K562 (cell line): ENCODE data around the gene XYLB. TPM values are rescaled to one million over a fixed set of nuclear protein-coding genes. Genes with fewer than 3 reads are reported as not detected.
A peak's percentile ranks its signal among the peaks of the same experiment; 100 is the strongest.

ENCODE experiments used
- AFF4 ChIP-seq: sonication (generic); formaldehyde crosslinking; IDR thresholded peaks from 2 replicates; pipeline ENCODE4 v1.8.0; 2023; ENCODE audit warnings: mild to moderate bottlenecking, missing genetic modification reagents
- CSDE1 ChIP-seq, 2 experiments: fragments of 450-650 bp; IDR thresholded peaks; 2 replicates each; pipeline ENCODE4 v1.6.1; 2016; ENCODE audit warnings: mild to moderate bottlenecking in 1 of 2
- EP300 ChIP-seq: IDR thresholded peaks from 2 replicates; pipeline ENCODE4 v1.6.1; 2012; ENCODE audit warnings: low read length, improper control_type of control experiment
- NCOA4 ChIP-seq: fragments of 450-650 bp; IDR thresholded peaks from 2 replicates; pipeline ENCODE4 v1.6.1; 2018; ENCODE audit warnings: mild to moderate bottlenecking; ENCODE audit not compliant: partially characterized antibody
- PYGO2 ChIP-seq: fragments of 450-650 bp; IDR thresholded peaks from 2 replicates; pipeline ENCODE4 v1.6.1; 2016; ENCODE audit warnings: mild to moderate bottlenecking, missing genetic modification characterization, moderate library complexity, missing compliant biosample characterization
- RBM14 ChIP-seq: fragments of 200-400 bp; formaldehyde crosslinking; IDR thresholded peaks from 2 replicates; pipeline ENCODE4 v1.6.1; 2018; ENCODE audit warnings: low read depth, mild to moderate bottlenecking, low read length, moderate library complexity, borderline replicate concordance; ENCODE audit not compliant: insufficient read depth
- SAFB2 ChIP-seq: fragments of 200-400 bp; formaldehyde crosslinking; IDR thresholded peaks from 2 replicates; pipeline ENCODE4 v1.6.1; 2018; ENCODE audit warnings: borderline replicate concordance, low read length, low read depth, moderate library complexity; ENCODE audit not compliant: severe bottlenecking
- SPI1 ChIP-seq: IDR thresholded peaks from 2 replicates; pipeline ENCODE4 v1.6.1; 2011; ENCODE audit warnings: low read depth, low read length, control low read depth, borderline replicate concordance
- THRB ChIP-seq: fragments of 450-650 bp; formaldehyde crosslinking; conservative IDR thresholded peaks from 2 replicates; pipeline ENCODE4 v1.4.0; 2022; ENCODE audit warnings: mild to moderate bottlenecking, missing genetic modification characterization
- ZNF445 ChIP-seq: fragments of 250-450 bp; sonication (Bioruptor Pico); IDR thresholded peaks from 2 replicates; pipeline ENCODE4 v1.4.0; 2020; ENCODE audit warnings: low read depth, mild to moderate bottlenecking, moderate library complexity
- ZNF583 ChIP-seq: fragments of 250-450 bp; sonication (Bioruptor Pico); IDR thresholded peaks from 2 replicates; pipeline ENCODE4 v1.4.0; 2020
- ZNF696 ChIP-seq: fragments of 250-450 bp; sonication (Bioruptor Pico); conservative IDR thresholded peaks from 2 replicates; pipeline ENCODE4 v1.4.0; 2020; ENCODE audit warnings: mild to moderate bottlenecking, moderate library complexity
- ZNF75A ChIP-seq: fragments of 450-650 bp; formaldehyde crosslinking; IDR thresholded peaks from 2 replicates; pipeline ENCODE4 v1.4.0; 2020; ENCODE audit warnings: mild to moderate bottlenecking
- polyA plus RNA-seq, 8 experiments: library from polyadenylated mRNA; depleted of rRNA in 4 of 8; stranded (reverse) in 5 of 8; unstranded in 3 of 8; fragments of >200 nt; fragmentation: Nextera tagmentation in 2 of 8; fragmentation: Illumina TruSeq in 1 of 8; extraction: Ambion mirVana in 2 of 8; extraction: Trizol in 1 of 8; gene quantifications; 2 replicates each; pipeline versions ENCODE4 v1.2.1 to v1.2.3, GENCODE V29; 2011 to 2014; ENCODE audit warnings: inconsistent platforms in 1 of 8, missing spikeins in 1 of 8
- total RNA-seq, 7 experiments: library from RNA; depleted of rRNA in 6 of 7; stranded (reverse); fragments of >200 nt in 6 of 7; fragmentation: Illumina TruSeq in 2 of 7; extraction: Trizol in 2 of 7; gene quantifications; 2 replicates each; pipeline versions ENCODE4 v1.2.1 to v1.2.3, GENCODE V29; 2011 to 2021; ENCODE audit warnings: low replicate concordance in 1 of 7
- TF ChIP-seq, protein P1 (sequence below): fragments of 450-650 bp; IDR thresholded peaks from 2 replicates; pipeline ENCODE4 v1.6.1; 2016; ENCODE audit warnings: mild to moderate bottlenecking
- TF ChIP-seq, protein P2 (sequence below): sonication (generic); formaldehyde crosslinking; IDR thresholded peaks from 2 replicates; pipeline ENCODE4 v1.8.0; 2022; ENCODE audit warnings: mild to moderate bottlenecking, missing genetic modification reagents
- TF ChIP-seq, protein P3 (sequence below): fragments of 250-450 bp; sonication (Bioruptor Pico); IDR thresholded peaks from 2 replicates; pipeline ENCODE4 v1.8.0; 2022; ENCODE audit warnings: inconsistent platforms

The XYLB gene
- total and polyA plus RNA-seq, 9 of the 15 experiments (the other 6 are each of a cell fraction or from before 2014, with no cell fraction given) = 4.0 to 20.2 (median 13.2) TPM

DNA sequence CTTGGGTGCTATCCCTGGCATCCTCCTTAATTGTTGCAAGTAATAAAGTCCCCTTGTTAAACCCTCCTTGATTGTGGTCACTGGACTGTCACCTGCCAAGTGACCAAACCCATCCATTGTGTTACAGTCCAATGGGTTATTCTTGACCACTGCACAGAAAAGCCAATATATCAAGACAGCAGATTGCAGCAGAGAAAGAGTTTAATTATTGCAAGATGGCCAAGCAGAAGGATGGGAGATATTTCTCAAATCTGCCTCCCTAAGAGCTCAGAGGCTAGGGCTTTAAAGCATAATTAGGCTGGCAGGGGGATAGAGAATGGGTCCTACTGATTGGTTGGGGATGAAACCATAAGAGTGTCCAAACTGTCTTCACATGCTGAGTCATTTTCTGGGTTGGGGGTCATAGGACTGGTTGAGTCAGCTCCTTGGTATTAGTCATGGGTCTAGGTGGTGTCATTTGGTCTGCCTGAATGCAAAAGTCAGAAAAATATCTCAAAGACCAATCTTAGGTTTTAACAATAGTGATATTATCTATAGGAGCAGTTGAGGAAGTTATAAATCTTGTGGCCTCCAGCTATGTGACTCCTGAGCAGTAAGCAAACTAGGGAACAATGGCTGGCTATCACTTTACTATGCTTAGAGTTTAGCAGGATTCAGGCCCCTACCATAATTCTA lies 19.1 kb upstream of the XYLB start (continued):
- TF ChIP-seq, protein P1, sequence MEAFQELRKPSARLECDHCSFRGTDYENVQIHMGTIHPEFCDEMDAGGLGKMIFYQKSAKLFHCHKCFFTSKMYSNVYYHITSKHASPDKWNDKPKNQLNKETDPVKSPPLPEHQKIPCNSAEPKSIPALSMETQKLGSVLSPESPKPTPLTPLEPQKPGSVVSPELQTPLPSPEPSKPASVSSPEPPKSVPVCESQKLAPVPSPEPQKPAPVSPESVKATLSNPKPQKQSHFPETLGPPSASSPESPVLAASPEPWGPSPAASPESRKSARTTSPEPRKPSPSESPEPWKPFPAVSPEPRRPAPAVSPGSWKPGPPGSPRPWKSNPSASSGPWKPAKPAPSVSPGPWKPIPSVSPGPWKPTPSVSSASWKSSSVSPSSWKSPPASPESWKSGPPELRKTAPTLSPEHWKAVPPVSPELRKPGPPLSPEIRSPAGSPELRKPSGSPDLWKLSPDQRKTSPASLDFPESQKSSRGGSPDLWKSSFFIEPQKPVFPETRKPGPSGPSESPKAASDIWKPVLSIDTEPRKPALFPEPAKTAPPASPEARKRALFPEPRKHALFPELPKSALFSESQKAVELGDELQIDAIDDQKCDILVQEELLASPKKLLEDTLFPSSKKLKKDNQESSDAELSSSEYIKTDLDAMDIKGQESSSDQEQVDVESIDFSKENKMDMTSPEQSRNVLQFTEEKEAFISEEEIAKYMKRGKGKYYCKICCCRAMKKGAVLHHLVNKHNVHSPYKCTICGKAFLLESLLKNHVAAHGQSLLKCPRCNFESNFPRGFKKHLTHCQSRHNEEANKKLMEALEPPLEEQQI = no peak
- no peak for TF ChIP-seq SPI1
- TF ChIP-seq ZNF75A = no peak
- no peak for TF ChIP-seq CSDE1 (IDR thresholded peaks at IDR 0.05)
- no peak for TF ChIP-seq RBM14
- TF ChIP-seq, protein P2, sequence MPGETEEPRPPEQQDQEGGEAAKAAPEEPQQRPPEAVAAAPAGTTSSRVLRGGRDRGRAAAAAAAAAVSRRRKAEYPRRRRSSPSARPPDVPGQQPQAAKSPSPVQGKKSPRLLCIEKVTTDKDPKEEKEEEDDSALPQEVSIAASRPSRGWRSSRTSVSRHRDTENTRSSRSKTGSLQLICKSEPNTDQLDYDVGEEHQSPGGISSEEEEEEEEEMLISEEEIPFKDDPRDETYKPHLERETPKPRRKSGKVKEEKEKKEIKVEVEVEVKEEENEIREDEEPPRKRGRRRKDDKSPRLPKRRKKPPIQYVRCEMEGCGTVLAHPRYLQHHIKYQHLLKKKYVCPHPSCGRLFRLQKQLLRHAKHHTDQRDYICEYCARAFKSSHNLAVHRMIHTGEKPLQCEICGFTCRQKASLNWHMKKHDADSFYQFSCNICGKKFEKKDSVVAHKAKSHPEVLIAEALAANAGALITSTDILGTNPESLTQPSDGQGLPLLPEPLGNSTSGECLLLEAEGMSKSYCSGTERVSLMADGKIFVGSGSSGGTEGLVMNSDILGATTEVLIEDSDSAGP (CRISPR knock-in tag) = no peak
- TF ChIP-seq, protein P3, sequence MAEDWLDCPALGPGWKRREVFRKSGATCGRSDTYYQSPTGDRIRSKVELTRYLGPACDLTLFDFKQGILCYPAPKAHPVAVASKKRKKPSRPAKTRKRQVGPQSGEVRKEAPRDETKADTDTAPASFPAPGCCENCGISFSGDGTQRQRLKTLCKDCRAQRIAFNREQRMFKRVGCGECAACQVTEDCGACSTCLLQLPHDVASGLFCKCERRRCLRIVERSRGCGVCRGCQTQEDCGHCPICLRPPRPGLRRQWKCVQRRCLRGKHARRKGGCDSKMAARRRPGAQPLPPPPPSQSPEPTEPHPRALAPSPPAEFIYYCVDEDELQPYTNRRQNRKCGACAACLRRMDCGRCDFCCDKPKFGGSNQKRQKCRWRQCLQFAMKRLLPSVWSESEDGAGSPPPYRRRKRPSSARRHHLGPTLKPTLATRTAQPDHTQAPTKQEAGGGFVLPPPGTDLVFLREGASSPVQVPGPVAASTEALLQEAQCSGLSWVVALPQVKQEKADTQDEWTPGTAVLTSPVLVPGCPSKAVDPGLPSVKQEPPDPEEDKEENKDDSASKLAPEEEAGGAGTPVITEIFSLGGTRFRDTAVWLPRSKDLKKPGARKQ (CRISPR knock-in tag) = no peak
- TF ChIP-seq ZNF445 = no peak
- no peak for TF ChIP-seq ZNF583 (CRISPR knock-in tag)
- 0 out of 2 replicates have a peak, but pooled peaks have one; percentile 25 for TF ChIP-seq THRB (CRISPR knock-in tag)
- no peak for TF ChIP-seq SAFB2
- no peak for TF ChIP-seq PYGO2 (tag)
- TF ChIP-seq AFF4 (CRISPR knock-in tag) = no peak
- no peak for TF ChIP-seq ZNF696
- TF ChIP-seq NCOA4 = no peak
- peak; percentile 72 for TF ChIP-seq EP300
